DOHH2 (cell line): Measurements from ENCODE around the gene MEF2B.

Experiments
- H3F3A ChIP-seq: fragments of 200-600 bp; sonication (generic), shearing (Covaris generic); 2 replicates; pipeline ENCODE4 v1.6.0; 2016; ENCODE audit warnings: antibody characterized with exemption, mild to moderate bottlenecking; ENCODE audit not compliant: control insufficient read depth, insufficient read depth
- H3K27ac ChIP-seq: fragments of 200-600 bp; sonication (generic); 2 replicates; pipeline ENCODE4 v1.5.1; 2014; ENCODE audit warnings: low read depth, mild to moderate bottlenecking, low read length, moderate library complexity
- H3K27me3 ChIP-seq: fragments of 200-600 bp; sonication (generic); 2 replicates; pipeline ENCODE4 v1.6.1; 2014; ENCODE audit warnings: mild to moderate bottlenecking, low read length, mixed read lengths; ENCODE audit not compliant: control insufficient read depth
- H3K36me3 ChIP-seq: fragments of 200-600 bp; sonication (generic); 2 replicates; pipeline ENCODE4 v1.6.1; 2014; ENCODE audit warnings: mild to moderate bottlenecking, low read length, moderate library complexity, mixed read lengths; ENCODE audit not compliant: control insufficient read depth
- H3K4me1 ChIP-seq: fragments of 200-600 bp; sonication (generic); 2 replicates; pipeline ENCODE4 v1.6.1; 2014; ENCODE audit warnings: mild to moderate bottlenecking, low read length, mixed read lengths; ENCODE audit not compliant: control insufficient read depth
- H3K4me2 ChIP-seq: fragments of 200-600 bp; sonication (generic); 2 replicates; pipeline ENCODE4 v1.6.0; 2014; ENCODE audit warnings: mild to moderate bottlenecking, low read length, moderate library complexity
- H3K4me3 ChIP-seq: fragments of 200-600 bp; sonication (generic); 2 replicates; pipeline ENCODE4 v1.5.1; 2014; ENCODE audit warnings: mild to moderate bottlenecking, low read length, mixed read lengths
- H3K79me2 ChIP-seq: fragments of 200-600 bp; sonication (generic); 2 replicates; pipeline ENCODE4 v1.6.1; 2014; ENCODE audit warnings: mild to moderate bottlenecking, low read length, mixed read lengths; ENCODE audit not compliant: control insufficient read depth
- H3K9me2 ChIP-seq: fragments of 200-600 bp; sonication (generic); replicated peaks from 2 replicates; pipeline ENCODE4 v1.6.1; 2014; ENCODE audit warnings: mild to moderate bottlenecking, low read length, mixed read lengths; ENCODE audit not compliant: control insufficient read depth
- H3K9me3 ChIP-seq: fragments of 200-600 bp; sonication (generic); 2 replicates; pipeline ENCODE4 v1.6.1; 2014; ENCODE audit warnings: antibody characterized with exemption, low read length, mixed read lengths; ENCODE audit not compliant: control insufficient read depth, insufficient read depth
- H4K20me1 ChIP-seq: fragments of 200-600 bp; sonication (generic); 2 replicates; pipeline ENCODE4 v1.6.0; 2014; ENCODE audit warnings: low read depth, mild to moderate bottlenecking, antibody characterized with exemption, low read length, moderate library complexity; ENCODE audit not compliant: control insufficient read depth, insufficient read depth
- CTCF ChIP-seq: fragments of 200-600 bp; sonication (generic); IDR thresholded peaks from one replicate; pipeline ENCODE4 v1.5.1; 2014; ENCODE audit warnings: antibody characterized with exemption, mild to moderate bottlenecking, low read depth, low read length; ENCODE audit not compliant: poor library complexity, severe bottlenecking
- EZH2phosphoT487 ChIP-seq: fragments of 200-600 bp; sonication (generic); IDR thresholded peaks from 2 replicates; pipeline ENCODE4 v1.6.1; 2017; ENCODE audit warnings: borderline replicate concordance, mild to moderate bottlenecking, antibody characterized with exemption, low read length, moderate library complexity, mixed read lengths

MEF2B gene

GRCh38 chr19:19171821-19172532 is 1.9 kb upstream of the MEF2B start:
- TF ChIP-seq EZH2phosphoT487 (no peak), CTCF (no peak)
- H3K9me3 ChIP-seq = no peaks in the 10 kb centered on the region
- H3K36me3 ChIP-seq = peaks cover 28% of the 10 kb centered on the region
- H3K4me3 ChIP-seq = peak overlapping the region; percentile 45
- peaks cover 49% of the 10 kb centered on the region for H3K79me2 ChIP-seq
- H3F3A ChIP-seq = peaks cover 9% of the 10 kb centered on the region
- peak overlapping the region; percentile 97 for H3K27ac ChIP-seq
- H3K27me3 ChIP-seq = no peaks in the 10 kb centered on the region
- peaks cover 54% of the 10 kb centered on the region for H3K4me1 ChIP-seq
- peak overlapping the region; percentile 91 for H3K4me2 ChIP-seq
- H4K20me1 ChIP-seq = no peaks in the 10 kb centered on the region; the same call in 1 of the 2 replicates
- H3K9me2 ChIP-seq = no peaks in the 10 kb centered on the region

DNA sequence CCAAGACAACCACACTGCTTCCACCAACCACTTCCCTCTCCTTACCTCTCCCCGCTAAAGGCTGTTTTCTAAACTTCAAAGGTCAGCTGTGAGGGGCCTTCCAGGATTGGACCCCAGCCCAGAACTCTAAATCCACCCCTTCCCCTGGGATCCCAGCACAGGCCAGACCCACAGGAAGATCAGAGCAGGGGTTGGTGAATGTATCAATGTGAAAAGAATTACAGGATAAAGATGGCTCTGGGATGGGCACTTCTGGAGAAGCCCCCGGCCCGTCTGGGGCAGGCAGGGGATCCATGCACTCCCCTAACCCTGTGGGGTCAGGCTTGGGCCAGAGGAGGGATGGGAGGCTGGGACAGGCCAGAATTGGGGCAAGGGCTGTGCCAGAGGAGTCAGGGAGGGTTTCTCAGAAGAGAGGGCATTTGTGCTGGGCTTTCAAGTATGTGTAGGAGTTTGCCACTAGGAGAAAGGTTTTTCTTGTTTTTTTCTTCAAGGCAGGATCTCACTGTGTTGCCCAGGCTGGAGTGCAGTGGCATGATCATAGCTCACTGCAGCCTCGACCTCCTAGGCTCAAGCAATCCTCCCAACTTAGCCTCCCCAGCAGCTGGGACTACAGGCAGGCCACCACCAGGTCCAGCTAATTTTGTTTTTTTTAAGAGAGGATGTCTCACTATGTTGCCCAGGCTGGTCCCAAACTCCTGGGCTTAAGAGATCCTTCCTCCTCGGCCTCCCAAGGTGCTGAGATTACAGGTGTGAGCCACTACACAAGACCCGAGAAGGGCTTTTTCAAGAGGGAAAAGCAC is 1.0 kb upstream of the MEF2B start:
- H3K4me3 ChIP-seq = peak overlapping the region; percentile 96
- H3K4me1 ChIP-seq = peaks cover 61% of the 10 kb centered on the region
- no peaks in the 10 kb centered on the region for H3K9me2 ChIP-seq

GRCh38 chr19:19169236-19170052 is 619 bp downstream of the MEF2B start:
- Histone ChIP-seq H3F3A (peaks cover 33% of the 10 kb centered on the region), H3K36me3 (peaks cover 53% of the 10 kb centered on the region), H4K20me1 (peaks cover 12% of the 10 kb centered on the region; the same call in 1 of the 2 replicates), H3K9me3 (no peaks in the 10 kb centered on the region), H3K4me2 (peak overlapping the region; percentile 91), H3K9me2 (no peaks in the 10 kb centered on the region), H3K4me1 (peaks cover 67% of the 10 kb centered on the region), H3K4me3 (peak overlapping the region; percentile 96), H3K27me3 (no peaks in the 10 kb centered on the region), H3K79me2 (peaks cover 74% of the 10 kb centered on the region), H3K27ac (peak overlapping the region; percentile 97)
- no peak for TF ChIP-seq EZH2phosphoT487
- TF ChIP-seq CTCF = no peak

More for the DNA sequence above, 1.0 kb upstream of the MEF2B start:
- Histone ChIP-seq H3K27ac (peak overlapping the region; percentile 97), H3K27me3 (no peaks in the 10 kb centered on the region), H3F3A (peaks cover 17% of the 10 kb centered on the region), H3K9me3 (no peaks in the 10 kb centered on the region), H3K36me3 (peaks cover 37% of the 10 kb centered on the region), H3K79me2 (peaks cover 58% of the 10 kb centered on the region), H3K4me2 (peak overlapping the region; percentile 91), H4K20me1 (peaks cover 2% of the 10 kb centered on the region; the same call in 1 of the 2 replicates)
- TF ChIP-seq CTCF (no peak), EZH2phosphoT487 (no peak)
